Lower lobe of right lung (tissue), 2 donors: ENCODE measurements around the gene DZIP1. TPM values are rescaled to one million over a fixed set of nuclear protein-coding genes. Genes with fewer than 3 reads are reported as not detected.
A peak's percentile ranks its signal among the peaks of the same experiment; 100 is the strongest.

Source experiments
- ATAC-seq, 2 donors: fragments of 200-7000 bp; cut with Tn5 transposase; one replicate each; pipeline ENCODE4 v1.9.1; 2020 to 2022; ENCODE audit warnings: mild to moderate bottlenecking in 2 of 2, moderate library complexity in 2 of 2
- DNase-seq: peaks from one replicate; pipeline ENCODE4 v3.0.0-alpha.2; 2020
- H3K27ac ChIP-seq: fragments of 200-600 bp; one replicate; pipeline ENCODE4 v1.8.0; 2022
- H3K27me3 ChIP-seq: fragments of 200-600 bp; one replicate; pipeline ENCODE4 v1.8.0; 2022; ENCODE audit warnings: low read depth
- H3K36me3 ChIP-seq: fragments of 200-600 bp; one replicate; pipeline ENCODE4 v1.8.0; 2022; ENCODE audit warnings: mild to moderate bottlenecking
- H3K4me1 ChIP-seq: fragments of 200-600 bp; one replicate; pipeline ENCODE4 v1.8.0; 2022
- H3K4me3 ChIP-seq: fragments of 200-600 bp; one replicate; pipeline ENCODE4 v1.8.0; 2022; ENCODE audit warnings: mild to moderate bottlenecking
- H3K9me3 ChIP-seq: fragments of 200-600 bp; one replicate; pipeline ENCODE4 v1.8.0; 2022
- intact Hi-C: fragments of 100-400 bp; cut with DNase I; formaldehyde crosslinking; loops from one replicate; pipeline ENCODE4 v1.11.0; 2022
- total RNA-seq: library from RNA; stranded (reverse); fragmentation: NEBNext Ultra II Directional; extraction: Animal tissue kit (Norgen Biotek cat#: 25700); gene quantifications from one replicate; pipeline ENCODE4 v1.2.1, GENCODE V29; 2021
- TF ChIP-seq, protein P1 (sequence below): fragments of 200-600 bp; IDR thresholded peaks from one replicate; pipeline ENCODE4 v1.8.0; 2022; ENCODE audit warnings: antibody characterized with exemption, mild to moderate bottlenecking
- donor health status: DM: no; HTN: yes; CAD: no; lungs with severe emphysema.

Gene DZIP1
- total RNA-seq, 1 donor from 2014 or later = 9.0 TPM

DNA sequence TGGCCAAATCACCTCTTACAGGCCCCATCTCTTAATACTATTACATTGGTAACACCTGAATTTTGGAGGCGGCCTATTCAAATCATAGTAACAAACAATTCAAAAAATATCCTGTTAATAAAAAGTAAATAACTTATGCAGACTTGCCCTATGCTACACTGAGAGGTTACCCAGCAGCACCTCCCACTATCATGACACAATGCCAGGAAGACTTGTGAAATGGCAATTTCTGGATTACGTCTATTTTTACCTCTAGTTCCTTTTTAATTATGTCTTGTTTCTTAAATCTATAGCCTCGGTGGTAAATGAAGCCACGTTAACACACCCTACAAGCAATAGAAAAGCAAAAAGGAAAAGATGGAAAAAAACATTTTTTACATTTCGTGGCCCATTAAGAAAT is 6.2 kb upstream of the DZIP1 start:
- no peaks in the 10 kb centered on the region for H3K4me1 ChIP-seq
- intact Hi-C loops = no loop called here
- TF ChIP-seq, protein P1, sequence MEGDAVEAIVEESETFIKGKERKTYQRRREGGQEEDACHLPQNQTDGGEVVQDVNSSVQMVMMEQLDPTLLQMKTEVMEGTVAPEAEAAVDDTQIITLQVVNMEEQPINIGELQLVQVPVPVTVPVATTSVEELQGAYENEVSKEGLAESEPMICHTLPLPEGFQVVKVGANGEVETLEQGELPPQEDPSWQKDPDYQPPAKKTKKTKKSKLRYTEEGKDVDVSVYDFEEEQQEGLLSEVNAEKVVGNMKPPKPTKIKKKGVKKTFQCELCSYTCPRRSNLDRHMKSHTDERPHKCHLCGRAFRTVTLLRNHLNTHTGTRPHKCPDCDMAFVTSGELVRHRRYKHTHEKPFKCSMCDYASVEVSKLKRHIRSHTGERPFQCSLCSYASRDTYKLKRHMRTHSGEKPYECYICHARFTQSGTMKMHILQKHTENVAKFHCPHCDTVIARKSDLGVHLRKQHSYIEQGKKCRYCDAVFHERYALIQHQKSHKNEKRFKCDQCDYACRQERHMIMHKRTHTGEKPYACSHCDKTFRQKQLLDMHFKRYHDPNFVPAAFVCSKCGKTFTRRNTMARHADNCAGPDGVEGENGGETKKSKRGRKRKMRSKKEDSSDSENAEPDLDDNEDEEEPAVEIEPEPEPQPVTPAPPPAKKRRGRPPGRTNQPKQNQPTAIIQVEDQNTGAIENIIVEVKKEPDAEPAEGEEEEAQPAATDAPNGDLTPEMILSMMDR = no peak
- no peak for DNase-seq
- no peak overlapping the region for H3K4me3 ChIP-seq
- H3K36me3 ChIP-seq = no peaks in the 10 kb centered on the region
- no peak for ATAC-seq
- no peak overlapping the region for H3K27ac ChIP-seq
- H3K9me3 ChIP-seq = no peaks in the 10 kb centered on the region
- no peaks in the 10 kb centered on the region for H3K27me3 ChIP-seq

DNA sequence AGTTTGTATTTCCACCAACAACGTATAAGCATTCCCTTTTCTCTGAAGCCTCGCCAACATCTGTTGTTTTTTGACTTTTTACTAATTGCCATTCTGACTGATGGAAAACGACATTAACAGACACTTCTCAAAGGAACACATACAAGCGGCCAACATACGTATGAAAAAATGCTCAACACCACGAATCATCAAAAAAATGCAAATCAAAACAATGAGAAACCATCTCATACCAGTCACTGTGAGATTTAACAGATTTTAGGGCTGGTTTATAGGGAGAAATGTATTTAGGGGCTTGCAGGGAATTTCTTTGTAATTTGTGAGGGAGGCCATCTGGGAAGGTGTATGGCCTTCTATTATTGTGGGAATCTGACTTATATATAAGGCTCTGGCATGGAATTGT is 2.8 kb upstream of the DZIP1 start:
- intact Hi-C loops = no loop called here
- peaks cover 25% of the 10 kb centered on the region for H3K27me3 ChIP-seq
- H3K4me3 ChIP-seq = no peak overlapping the region
- TF ChIP-seq, protein P1 = no peak
- ATAC-seq (no peak), DNase-seq (no peak)
- H3K9me3 ChIP-seq = no peaks in the 10 kb centered on the region
- no peak overlapping the region for H3K27ac ChIP-seq
- peaks cover 16% of the 10 kb centered on the region for H3K4me1 ChIP-seq
- no peaks in the 10 kb centered on the region for H3K36me3 ChIP-seq

DNA sequence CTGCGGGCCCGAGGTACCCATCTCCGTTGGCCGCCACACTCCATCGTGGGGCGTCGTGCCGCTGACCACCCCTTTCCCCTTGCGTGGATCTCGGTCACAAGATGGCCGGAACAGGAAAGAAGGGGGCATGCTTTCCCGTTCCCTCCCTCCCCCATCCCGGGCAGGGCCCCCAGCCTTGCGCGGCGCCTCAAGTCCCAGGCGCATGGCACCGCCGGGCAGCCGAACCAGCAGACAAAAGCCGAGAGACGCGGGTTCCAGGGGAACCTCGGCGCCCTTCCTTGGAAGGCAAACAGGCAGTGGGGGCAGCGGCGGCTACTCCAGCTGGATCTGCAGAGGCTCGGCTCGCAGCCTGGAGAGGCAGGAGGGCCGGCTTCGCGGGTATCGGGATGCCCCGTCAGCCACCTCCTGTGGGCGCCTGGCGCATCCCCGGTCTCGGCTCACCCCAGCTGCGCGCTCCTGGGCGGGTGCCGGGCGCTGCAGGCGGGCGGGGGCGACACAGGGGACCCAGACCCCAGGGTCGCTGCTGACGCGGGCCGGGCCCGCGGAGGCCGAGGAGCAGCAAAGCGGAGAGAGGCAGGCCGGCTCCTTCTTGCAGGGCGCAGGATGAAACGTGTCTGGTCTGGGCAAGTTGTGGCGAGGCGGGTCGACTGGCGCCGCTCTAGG is 439 bp downstream of the DZIP1 start:
- ATAC-seq (peak; percentile 58 to 65), DNase-seq (no peak)
- Histone ChIP-seq H3K27ac (peak overlapping the region; percentile 60), H3K27me3 (peaks cover 44% of the 10 kb centered on the region), H3K36me3 (no peaks in the 10 kb centered on the region), H3K4me1 (peaks cover 28% of the 10 kb centered on the region), H3K9me3 (no peaks in the 10 kb centered on the region), H3K4me3 (peak overlapping the region; percentile 57)
- intact Hi-C loops = no loop called here
- TF ChIP-seq, protein P1 = no peak

DNA sequence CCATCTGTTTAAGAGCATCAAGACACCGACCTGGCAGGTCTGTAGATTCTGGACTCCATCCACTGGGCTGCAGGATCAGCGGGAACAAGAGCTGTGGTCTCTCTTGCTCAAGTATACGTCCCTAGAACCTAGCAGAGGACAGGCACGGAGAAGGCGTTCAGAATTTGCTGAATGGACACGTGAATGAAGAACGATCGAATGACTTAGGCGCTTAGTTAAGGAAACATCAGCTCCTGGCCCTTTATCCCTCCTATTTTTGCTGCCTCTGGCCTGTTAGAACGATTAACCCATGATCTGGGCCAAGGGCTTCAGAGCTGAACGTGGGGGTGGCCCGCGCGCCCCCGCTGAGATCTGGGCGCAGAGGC is 953 bp downstream of the DZIP1 start:
- Histone ChIP-seq H3K4me1 (peaks cover 28% of the 10 kb centered on the region), H3K36me3 (no peaks in the 10 kb centered on the region), H3K4me3 (peak overlapping the region; percentile 57), H3K27ac (peak overlapping the region; percentile 60), H3K9me3 (no peaks in the 10 kb centered on the region), H3K27me3 (peaks cover 44% of the 10 kb centered on the region)
- DNase-seq (no peak), ATAC-seq (no peak)
- TF ChIP-seq, protein P1 = no peak
- intact Hi-C loops = no loop called here

DNA sequence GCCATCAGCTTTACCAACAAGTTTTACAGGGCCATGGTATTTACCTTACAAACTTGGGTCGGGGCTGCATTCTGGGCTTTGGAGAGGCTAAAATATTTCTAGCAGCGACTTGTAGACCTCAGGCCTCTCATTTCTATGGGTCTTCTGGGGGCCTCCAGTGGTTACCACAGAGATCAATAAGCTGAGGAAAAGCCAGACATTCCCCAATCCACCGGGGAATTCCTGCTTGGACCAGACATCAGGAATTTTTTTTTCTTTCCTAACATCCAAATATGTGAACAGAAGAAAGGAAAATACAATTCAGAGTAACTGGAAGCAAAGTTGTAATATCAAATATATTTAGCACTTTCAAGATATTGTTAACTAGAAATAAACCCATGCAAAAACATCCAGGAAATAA is 1.5 kb downstream of the DZIP1 start:
- peaks cover 44% of the 10 kb centered on the region for H3K27me3 ChIP-seq
- peaks cover 28% of the 10 kb centered on the region for H3K4me1 ChIP-seq

More for the DNA sequence above, 1.5 kb downstream of the DZIP1 start:
- no peaks in the 10 kb centered on the region for H3K9me3 ChIP-seq
- no peak overlapping the region for H3K27ac ChIP-seq
- DNase-seq (no peak), ATAC-seq (no peak)
- TF ChIP-seq, protein P1 = no peak
- intact Hi-C loops = no loop called here
- H3K36me3 ChIP-seq = no peaks in the 10 kb centered on the region
- peak overlapping the region; percentile 57 for H3K4me3 ChIP-seq
